GM21447 (cell line): ENCODE data around the gene SNCA.

Source experiments
- ATAC-seq: cut with Tn5 transposase; IDR thresholded peaks from one replicate; pipeline ENCODE4 v1.9.1; 2021; ENCODE audit not compliant: unreplicated experiment

SNCA gene

DNA sequence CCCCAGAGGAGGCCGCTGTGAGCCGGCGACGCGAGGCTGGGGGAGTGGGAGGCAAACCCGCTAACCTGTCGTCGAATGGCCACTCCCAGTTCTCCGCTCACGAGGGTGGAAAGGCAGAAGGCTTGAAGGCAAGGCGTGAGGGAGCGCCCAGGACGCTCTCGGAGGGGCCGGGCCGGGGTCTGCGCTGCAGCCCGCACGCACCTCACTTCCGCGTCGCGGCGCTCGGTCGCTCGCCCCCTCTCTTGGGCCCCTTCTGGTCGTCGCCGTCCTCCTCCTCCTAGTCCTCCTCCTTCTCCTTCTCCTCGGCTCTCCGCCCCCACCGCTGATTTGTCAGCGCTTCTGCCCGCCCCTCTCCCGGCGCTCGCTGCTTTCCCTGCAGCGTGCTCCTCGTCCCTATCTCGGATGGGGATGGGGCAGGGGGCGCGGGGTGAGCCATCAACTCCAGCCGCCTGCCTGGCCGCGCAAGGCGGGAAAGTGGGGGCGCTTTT is at the start of gene SNCA:
Gene SNCA (minus strand): TSS at position 265 of the 488 bp plus-strand sequence. CDS start 1,494 bp downstream, outside the sequence.
- no peak for ATAC-seq

DNA sequence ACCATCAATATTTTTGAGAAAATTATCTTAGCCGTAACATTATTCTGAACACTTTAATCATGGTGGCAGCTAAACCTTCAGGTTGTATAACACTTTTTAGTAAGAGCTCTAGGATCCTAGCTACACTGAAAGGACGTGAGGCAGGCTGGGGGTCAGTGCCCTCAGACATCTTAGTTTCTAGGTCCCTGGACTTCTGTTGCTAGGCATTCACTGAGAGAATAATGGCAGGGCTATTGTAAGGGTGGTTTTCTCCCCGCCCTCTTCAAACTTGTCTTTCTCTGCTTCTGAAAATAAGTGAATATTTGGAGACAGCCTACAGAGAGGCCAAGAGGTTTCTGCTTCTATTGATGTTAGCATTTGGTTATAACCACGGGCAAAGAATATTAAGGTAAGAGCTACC is 42.3 kb upstream of the SNCA start:
- ATAC-seq, result no peak

DNA sequence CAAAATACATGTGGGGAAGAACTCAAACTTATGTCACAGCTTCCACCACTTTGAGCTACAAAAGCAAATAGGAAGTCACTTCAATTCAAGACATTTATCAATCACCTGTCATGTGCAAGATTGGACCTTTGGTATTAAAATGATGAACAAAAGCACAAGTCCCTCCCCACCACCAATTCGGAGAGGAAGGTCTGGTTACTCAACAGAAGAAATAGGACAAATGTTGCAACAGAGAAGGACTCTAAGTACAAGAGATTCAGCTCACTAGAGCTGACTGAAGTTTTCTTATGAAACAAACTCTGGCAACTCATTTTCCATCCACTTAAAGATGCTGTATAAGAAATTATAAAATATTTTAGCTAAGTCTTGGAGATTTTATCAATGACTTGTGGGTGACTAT is 41.6 kb upstream of the SNCA start:
- ATAC-seq, result no peak

DNA sequence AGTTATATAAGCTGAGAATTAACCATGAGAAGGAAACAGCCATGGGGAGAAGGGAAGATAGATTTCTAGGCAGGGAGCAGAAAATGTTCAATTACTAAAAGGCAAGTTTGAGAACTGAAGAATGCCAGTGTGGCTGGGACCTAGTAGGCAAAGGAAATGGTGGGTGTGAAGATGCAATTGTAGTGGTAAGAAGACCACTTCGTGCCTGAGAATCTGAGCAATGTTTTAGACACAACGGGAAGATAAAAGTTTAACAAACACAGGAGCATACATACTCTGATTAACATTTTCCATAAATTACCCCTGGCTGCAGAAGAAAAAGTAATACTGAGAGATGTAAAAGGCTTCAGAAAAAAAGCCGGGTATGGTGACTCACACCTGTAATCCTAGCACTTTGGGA is 39.6 kb upstream of the SNCA start:
- ATAC-seq, result no peak

DNA sequence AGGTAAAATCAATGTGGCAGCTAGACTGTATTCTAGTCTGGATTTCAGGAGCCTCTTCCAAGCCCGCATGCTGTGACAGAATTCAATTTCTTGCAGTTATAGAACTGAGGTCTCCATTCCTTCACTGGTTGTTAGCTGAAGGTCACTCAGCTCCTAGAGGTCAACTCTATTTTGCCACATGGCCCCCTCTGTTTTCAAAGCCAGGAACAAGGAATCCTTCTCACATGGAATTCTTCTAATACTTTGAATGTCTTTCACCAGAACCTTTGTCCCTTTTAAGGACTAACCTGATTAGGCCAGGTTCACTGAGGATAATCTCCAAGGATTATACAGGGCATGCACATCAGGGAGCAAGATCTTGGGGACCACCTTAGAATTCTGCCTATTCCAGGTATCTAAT is 34.2 kb upstream of the SNCA start:
- ATAC-seq, result no peak

DNA sequence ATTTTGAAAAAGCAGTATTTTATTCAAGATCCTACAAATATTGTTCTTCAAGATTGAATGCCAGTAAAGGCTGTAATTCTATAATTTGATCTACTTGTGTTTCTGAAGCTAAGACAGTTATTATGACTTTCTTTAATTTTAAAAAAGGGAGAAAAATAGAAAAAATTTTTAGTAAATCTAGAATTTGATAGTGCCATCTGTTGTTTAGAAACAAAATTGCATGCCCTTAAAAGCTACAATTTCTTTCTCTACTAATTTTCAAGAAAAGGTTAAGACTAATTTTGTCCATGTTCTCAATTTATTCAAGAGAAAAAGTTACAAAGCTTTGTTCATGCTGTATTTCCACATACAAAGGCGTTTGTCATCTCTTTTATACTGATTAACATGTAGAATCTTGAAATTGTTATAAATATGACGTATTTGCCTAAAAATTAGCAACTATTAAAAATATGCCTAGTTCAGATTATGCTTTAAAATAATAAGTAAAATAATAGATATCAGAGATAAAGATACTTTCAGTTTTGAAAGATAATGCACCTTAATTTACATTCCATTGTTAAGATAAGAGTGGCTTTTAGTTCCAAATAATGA is 32.1 kb upstream of the SNCA start:
- ATAC-seq, result no peak

DNA sequence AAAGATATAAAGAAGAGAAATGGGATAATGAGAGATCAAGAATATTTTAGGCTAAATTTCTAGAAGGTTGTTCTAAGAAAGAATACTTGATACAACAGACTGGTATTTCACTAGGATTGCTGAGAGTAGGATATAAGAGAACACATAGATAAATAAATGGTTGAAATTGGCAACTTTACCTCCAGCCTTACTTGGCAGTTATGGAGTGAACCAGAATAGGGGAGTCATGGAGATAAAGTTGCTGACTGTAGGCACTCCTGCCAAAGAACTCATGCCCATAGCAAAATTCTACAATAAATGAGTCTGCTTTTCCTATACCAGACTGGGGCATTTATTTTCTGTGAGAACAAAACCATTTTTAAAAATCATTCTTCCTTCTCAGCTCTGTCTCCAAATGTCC is 31.3 kb upstream of the SNCA start:
- ATAC-seq, result no peak

DNA sequence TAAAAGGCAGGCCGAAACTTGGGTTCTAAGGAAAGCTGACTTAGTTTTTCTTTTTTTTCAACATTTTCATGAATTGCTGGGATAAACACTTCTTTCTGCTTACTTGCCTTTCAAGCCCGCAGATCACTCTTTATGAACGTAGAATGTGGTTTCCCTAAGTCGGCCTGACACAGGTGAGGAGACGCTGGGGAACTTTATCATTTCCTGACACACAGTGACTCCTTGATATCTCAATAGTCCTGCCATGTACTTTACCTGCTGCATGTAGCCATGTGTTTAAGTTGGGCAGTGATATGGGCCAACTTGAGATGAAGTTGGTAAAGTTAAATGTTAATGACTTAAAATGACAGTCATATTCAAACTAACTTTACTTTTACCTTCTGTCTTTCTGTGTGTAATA is 26.6 kb upstream of the SNCA start:
- ATAC-seq, result no peak

DNA sequence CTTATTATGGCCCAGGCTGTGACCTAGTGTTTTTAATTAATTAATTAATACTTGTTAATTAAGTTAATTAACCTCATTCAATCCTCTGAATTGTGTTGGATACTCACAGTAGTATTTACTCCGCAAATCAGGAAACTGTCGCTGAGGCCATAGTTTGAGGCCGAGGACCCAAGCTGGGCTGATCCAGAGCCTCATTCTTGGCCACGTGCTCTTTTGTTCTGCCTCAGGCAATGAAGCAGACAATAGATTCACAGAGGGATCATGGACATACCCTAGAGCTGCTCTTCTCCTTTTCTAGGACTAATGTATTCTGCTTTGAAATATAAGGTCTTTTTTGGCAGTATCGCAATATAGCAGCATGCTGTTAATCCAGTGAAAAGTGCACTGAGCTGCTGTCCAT is 24.0 kb upstream of the SNCA start:
- no peak for ATAC-seq

DNA sequence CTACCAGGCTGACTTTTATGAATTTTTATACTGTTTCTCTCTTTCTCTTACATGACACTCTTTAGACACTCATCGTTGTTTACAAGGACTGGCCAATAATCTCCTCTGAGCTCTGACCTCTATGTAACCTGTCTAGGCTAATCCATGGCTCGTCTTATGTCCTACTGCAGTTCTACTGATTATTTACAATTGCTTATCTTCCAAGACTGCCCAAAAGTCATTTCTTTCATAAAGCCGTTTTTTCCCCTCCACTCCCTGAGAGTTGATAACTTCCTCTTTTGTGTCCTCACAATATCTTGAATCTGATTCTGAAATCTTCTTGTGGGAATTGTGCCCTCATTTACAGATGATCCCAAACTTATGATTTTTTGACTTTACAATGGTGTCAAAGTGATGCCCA is 18.3 kb upstream of the SNCA start:
- ATAC-seq, result no peak

DNA sequence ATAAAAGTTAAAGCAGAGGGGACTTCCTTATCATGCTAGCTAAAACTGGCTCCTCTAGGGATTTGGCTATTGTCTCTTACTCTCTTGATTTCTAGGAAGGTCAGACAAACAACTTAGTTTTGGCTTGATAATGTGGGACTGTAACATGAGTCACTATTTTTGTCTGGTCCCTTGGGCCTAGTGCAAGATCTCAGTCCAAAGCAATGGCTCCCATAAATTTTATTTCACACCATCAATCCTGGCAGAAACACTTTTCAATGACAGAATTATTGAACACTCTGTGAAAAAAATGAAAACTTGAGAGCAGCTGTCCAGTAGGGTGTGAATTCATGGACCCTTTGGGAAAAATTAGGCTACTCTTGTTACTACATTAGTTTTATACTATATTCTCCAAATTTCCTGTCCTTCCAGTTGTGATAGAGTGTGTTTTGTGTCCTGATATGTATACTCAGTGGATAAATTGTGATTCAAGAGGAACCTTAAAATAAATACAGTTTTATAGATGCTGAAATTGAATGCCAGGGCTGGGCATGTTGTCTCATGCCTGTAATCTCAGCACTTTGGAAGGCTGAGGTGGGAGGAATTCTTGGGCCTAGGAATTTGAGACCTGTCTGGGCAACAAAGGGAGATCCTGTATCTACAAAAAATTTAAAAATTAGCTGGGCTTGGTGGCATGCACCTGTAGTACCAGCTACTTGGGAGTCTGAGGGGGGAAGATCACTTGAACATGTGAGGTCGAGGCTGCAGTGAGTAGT is 10.8 kb upstream of the SNCA start:
- ATAC-seq, result no peak

DNA sequence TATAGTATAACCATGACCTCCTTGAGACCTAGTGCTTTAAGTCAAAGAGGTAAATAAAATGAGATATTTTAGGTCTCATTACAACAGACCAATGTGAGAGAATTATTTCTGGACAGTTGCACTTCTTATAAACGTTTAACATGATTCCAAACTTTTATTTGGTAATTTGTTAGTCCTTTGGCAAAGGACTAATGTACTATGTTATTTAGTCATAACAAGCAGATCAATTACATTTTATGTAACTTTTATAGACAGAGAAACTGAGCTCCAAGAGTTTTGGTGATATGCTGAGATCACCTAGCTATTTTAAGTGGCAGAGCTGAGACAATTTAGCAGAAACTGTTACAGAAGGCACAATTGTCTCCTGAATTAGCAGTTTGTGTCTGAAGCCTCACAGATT is 2.6 kb upstream of the SNCA start:
- no peak for ATAC-seq

DNA sequence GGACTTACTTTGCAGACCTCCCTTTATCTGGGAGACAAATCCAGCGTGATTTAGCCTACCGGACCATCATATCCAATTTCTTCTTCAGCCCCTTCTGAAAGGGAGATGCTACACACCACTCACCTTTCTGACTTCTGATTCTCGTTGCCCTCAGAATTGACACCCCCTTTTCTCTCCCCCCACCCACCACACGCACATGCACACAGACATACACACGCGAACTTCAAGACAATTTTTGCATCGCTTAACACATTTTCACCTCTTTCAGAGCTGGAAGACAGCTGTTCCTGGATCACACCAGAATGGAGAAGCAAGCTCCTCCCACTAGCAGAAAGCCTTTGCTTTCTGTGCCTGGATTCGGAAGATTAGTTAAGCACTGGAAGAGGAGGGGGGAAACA is 1.0 kb upstream of the SNCA start:
- ATAC-seq, result no peak

DNA sequence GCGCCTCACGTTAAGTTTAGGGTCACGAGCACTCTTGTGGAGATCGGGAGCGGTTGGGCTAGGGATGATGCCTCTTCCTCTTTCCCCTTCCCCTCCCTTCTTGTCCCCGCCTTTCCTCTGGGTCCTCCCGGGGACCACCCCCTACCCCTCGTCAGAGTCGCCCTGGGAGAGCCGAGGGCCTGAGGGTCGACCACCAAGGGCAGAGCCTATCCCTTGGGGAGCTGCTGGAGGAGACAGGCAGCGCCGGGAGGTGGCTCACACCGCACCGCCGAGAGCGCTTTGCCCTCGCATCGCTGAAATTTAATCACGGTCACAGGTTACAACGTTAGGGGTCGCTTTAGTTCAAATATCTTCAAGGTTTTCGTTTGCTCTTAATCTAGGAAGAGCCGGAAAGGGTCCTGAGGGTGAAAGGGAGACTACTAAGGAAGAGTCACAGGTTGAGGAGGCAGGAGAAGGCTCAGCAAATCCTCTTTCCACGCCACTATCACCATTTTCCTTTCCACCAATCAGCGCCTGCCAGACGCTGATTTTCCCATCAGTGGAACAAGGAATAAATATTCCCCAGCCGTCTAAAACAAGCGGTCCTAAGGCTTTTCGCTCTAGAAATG is 528 bp upstream of the SNCA start:
- ATAC-seq, result no peak

DNA sequence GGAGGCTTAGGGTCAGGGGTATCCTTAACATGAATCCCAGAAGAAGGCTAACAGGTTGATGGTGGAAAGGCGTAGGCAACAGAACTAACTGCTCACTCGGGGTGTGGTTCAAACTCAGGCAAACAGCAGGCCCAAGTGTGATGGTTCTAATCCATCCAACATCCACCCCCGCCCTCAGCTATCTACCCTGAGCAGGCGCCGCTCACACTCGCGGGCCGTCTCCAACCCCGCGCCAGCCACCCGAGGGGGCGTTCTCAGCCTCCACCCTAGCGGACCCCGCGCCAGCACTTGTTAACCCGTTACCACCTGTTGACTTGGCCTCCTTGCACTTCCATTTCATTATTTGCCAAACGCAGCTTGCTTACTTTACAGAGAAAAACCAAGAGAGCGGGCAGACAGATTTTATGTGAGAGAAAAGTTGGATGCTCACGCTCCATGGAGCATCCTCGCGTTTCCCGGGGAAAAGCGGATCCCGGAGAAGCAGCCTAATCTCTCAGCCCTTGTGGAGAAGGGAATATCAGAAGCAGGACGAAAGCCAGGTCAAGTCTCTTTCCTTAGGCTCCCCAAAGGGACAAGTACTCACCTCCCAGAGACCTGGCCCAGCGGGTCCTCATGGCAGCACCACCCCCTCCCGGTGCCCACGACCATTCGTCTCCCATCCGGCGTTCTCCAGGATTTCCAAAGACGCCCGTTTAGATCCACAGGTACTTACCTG is 773 bp downstream of the SNCA start:
- no peak for ATAC-seq

DNA sequence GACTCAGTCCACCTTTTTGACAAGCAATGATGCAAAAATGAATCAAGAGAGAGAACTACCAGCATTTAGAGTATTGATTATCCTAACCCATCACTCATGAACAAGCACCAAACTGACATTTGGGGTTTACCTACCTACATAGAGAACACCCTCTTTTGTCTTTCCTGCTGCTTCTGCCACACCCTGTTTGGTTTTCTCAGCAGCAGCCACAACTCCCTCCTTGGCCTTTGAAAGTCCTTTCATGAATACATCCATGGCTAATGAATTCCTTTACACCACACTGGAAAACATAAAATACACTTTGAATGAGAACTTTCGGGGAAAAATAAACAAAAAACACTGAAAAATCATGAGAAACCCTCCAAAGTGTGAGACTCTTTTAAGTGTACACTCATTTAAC is 1.5 kb downstream of the SNCA start:
- no peak for ATAC-seq

DNA sequence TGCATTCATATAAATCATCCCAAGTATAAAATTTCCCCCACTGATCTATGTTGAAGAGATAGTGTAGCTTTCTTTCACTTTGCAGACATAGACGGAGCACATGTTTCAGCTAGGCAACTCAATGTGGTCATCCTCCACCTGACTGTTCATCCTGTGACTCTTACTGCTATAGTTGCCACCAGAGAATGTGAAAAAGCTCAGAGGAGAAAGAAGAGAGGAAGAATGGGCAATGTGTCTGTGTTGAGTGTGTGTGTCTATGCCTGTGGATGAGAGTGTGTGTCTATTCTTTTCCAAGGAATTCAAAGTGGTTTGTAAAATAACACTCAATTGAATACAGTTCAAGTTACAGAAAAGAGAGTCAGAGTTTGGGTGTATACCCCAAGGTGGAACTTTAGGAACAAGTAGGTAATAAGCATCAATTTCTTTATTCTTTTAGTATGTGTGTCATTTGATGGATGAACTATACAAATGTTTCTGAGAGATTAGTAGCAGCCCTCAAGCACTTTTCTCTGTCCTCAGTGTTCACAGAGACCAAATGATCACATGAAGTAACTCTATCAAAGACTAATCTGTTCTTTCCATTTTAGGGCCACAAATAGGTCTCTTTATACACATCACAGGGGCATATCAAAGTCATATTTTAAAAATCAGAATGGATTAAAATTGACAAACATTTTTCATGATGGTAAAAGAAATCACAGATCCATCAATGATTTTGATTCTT is 2.3 kb downstream of the SNCA start:
- ATAC-seq, result no peak

DNA sequence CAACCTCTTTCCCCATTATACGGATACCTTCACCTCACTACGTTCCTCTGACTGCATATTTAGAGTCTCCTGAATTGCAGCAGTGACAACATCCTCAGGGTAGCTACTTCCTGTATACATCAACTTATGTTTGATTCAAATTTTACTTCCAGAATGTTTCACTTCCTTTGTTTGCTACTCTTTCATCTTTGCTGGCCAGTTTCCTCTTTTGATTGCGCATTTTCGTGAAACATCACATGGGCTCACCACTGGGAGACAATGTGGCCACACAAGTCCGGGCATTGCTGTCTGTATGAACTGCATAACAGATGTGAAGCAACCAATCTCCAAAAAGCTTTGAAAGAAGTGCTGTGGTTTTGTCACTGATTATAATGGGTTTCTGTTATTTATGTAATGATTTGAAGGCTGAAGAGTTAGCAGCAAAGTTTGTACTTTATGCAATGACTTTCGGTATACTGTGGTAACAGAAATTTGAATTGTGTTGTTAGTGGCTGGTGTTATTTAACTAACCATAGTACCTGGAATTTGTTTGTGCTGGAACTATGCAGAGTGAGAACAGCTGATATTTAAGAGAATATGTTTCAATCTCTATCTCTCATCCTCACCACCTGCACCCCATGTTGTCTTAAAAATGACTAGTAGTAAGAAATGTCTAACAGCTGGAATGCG is 7.4 kb downstream of the SNCA start:
- peak; percentile 72 for ATAC-seq

DNA sequence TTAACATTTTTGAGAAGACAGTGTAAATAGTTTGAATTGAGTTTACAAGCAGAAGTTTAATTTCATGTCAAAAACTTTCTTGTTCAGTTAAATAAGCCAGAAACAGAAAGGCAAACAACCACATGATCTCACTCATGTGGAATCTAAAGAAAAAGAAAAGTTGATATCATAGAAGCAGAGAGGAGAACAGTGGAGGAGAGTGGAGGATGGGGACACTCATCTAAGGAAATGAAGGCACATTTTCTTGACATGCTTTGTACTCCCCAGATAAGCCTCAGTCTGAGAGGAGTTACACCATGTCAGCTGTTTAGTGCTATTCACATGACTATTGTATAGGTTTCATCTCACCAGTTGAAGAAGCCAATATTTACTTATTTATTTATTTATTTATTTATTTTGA is 13.5 kb downstream of the SNCA start:
- ATAC-seq, result no peak

DNA sequence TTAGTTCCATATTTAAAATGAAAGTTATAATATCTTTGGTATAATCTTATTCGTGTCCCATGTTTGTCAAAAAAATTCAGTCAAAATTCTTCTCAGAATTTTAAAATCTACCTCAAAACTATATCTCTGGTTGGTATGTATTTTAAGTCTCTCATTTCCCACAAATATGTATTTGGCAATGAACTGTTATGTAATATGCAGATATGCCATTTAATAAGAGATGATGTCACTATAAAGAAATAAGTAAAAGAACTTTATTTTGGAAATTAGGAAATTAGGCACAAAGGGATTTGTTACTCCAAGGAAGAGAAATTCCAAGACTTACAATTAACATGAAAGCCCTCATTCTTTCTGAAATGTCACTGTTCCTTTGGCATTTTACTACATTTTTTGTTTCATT is 15.3 kb downstream of the SNCA start:
- no peak for ATAC-seq

DNA sequence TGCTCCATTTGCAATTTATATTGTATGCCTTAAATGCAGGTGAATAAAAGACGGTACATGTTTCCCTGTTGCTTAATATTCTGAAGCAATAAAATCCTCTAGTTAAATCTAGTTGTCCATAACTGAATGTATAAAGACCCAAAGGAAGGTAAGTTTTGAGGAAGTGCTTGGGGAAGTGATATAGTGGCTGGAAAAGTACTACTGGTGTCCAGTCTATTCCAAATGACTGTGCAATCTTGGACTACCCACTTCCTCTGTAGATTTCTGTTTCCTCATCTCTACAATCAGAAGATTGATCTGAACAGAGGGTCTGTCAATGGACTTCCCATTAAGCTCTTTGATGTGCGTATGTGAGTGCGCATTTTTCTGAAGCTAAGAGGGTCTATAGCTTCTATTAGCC is 17.0 kb downstream of the SNCA start:
- ATAC-seq, result no peak
